BLaER1 (cell line): ENCODE results near the gene CPVL.

Experiments
- H3K27ac ChIP-seq: shearing (Covaris generic); formaldehyde crosslinking; 2 replicates; pipeline ENCODE4 v1.8.1; 2022
- H3K27me3 ChIP-seq: shearing (Covaris generic); formaldehyde crosslinking; 2 replicates; pipeline ENCODE4 v1.8.1; 2022
- H3K36me3 ChIP-seq: shearing (Covaris generic); formaldehyde crosslinking; 2 replicates; pipeline ENCODE4 v1.8.1; 2022
- H3K4me1 ChIP-seq: shearing (Covaris generic); formaldehyde crosslinking; 2 replicates; pipeline ENCODE4 v1.8.1; 2022
- H3K4me2 ChIP-seq: shearing (Covaris generic); formaldehyde crosslinking; 2 replicates; pipeline ENCODE4 v1.8.1; 2022
- H3K4me3 ChIP-seq: shearing (Covaris generic); formaldehyde crosslinking; 2 replicates; pipeline ENCODE4 v1.8.1; 2022
- H3K9ac ChIP-seq: shearing (Covaris generic); formaldehyde crosslinking; 2 replicates; pipeline ENCODE4 v1.8.1; 2022
- H3K9me3 ChIP-seq: shearing (Covaris generic); formaldehyde crosslinking; 2 replicates; pipeline ENCODE4 v1.8.1; 2022
- H4K20me1 ChIP-seq: shearing (Covaris generic); formaldehyde crosslinking; 2 replicates; pipeline ENCODE4 v1.8.1; 2022
- Cebpa-rat ChIP-seq: shearing (Covaris generic); IDR thresholded peaks from 2 replicates; pipeline ENCODE4 v1.8.1; 2022

Gene CPVL

GRCh38 chr7:29146057-29146706, at the start of gene CPVL:
Gene CPVL (minus strand): TSS chr7:29146537. CDS start chr7:29121061, 25,476 bp downstream.
- H3K27me3 ChIP-seq = no peaks in the 10 kb centered on the region
- 0 out of 2 replicates have a peak, but pooled peaks cover 4% of the 10 kb centered on the region for H3K9me3 ChIP-seq
- no peak within 1 kb of the TSS for H3K9ac ChIP-seq
- H3K36me3 ChIP-seq = no peaks in the 10 kb centered on the region
- no peak within 1 kb of the TSS for H3K27ac ChIP-seq
- no peak within 1 kb of the TSS for H3K4me2 ChIP-seq
- H3K4me3 ChIP-seq = no peak within 1 kb of the TSS
- H3K4me1 ChIP-seq = no peaks in the 10 kb centered on the region
- TF ChIP-seq Cebpa-rat = no peak
- no peaks in the 10 kb centered on the region for H4K20me1 ChIP-seq

- H3K36me3 ChIP-seq = no peaks in the 10 kb centered on the region
These were observed 48.5 kb upstream of the CPVL start, which contains the start of gene CHN2 for GRCh38 chr7:29194594-29195427. Gene CHN2 (plus strand): TSS chr7:29194775.

GRCh38 chr7:29194206-29194593, 47.9 kb upstream of the CPVL start:
- Histone ChIP-seq H3K4me3 (peak overlapping the region; percentile 89), H3K4me1 (peaks cover 15% of the 10 kb centered on the region), H3K27ac (peak overlapping the region; percentile 25; the same call in 1 of the 2 replicates), H3K9me3 (no peaks in the 10 kb centered on the region), H3K36me3 (no peaks in the 10 kb centered on the region), H3K9ac (peak overlapping the region; percentile 70), H3K27me3 (peaks cover 53% of the 10 kb centered on the region), H4K20me1 (no peaks in the 10 kb centered on the region), H3K4me2 (peak overlapping the region; percentile 91)
- TF ChIP-seq Cebpa-rat = no peak

More at GRCh38 chr7:29194594-29195427, 48.5 kb upstream of the CPVL start, which contains the start of gene CHN2:
- H3K4me3 ChIP-seq = peak within 1 kb of the TSS; percentile 89
- H3K27me3 ChIP-seq = peaks cover 53% of the 10 kb centered on the region
- peak within 1 kb of the TSS; percentile 70 for H3K9ac ChIP-seq
- H3K4me2 ChIP-seq = peak within 1 kb of the TSS; percentile 91
- TF ChIP-seq Cebpa-rat = no peak
- H3K9me3 ChIP-seq = no peaks in the 10 kb centered on the region
- H4K20me1 ChIP-seq = no peaks in the 10 kb centered on the region
- peak within 1 kb of the TSS; percentile 25; the same call in 1 of the 2 replicates for H3K27ac ChIP-seq
- peaks cover 15% of the 10 kb centered on the region for H3K4me1 ChIP-seq

- H3K27me3 ChIP-seq = peaks cover 53% of the 10 kb centered on the region
These were observed 47.2 kb upstream of the CPVL start for GRCh38 chr7:29193316-29194205.

GRCh38 chr7:29192811-29193210, 46.5 kb upstream of the CPVL start:
- Histone ChIP-seq H3K27me3 (peaks cover 52% of the 10 kb centered on the region), H3K27ac (no peak overlapping the region)
- no peak for TF ChIP-seq Cebpa-rat

More at GRCh38 chr7:29193316-29194205, 47.2 kb upstream of the CPVL start:
- H3K36me3 ChIP-seq = no peaks in the 10 kb centered on the region
- peak overlapping the region; percentile 91 for H3K4me2 ChIP-seq
- peak overlapping the region; percentile 89 for H3K4me3 ChIP-seq
- H3K9me3 ChIP-seq = no peaks in the 10 kb centered on the region
- no peaks in the 10 kb centered on the region for H4K20me1 ChIP-seq
- H3K9ac ChIP-seq = no peak overlapping the region
- no peak overlapping the region for H3K27ac ChIP-seq
- no peak for TF ChIP-seq Cebpa-rat
- peaks cover 15% of the 10 kb centered on the region for H3K4me1 ChIP-seq

GRCh38 chr7:29192323-29192722, 46.0 kb upstream of the CPVL start:
- no peak overlapping the region for H3K4me2 ChIP-seq
- H3K36me3 ChIP-seq = no peaks in the 10 kb centered on the region

More at GRCh38 chr7:29192811-29193210, 46.5 kb upstream of the CPVL start:
- Histone ChIP-seq H3K4me2 (no peak overlapping the region), H3K36me3 (no peaks in the 10 kb centered on the region), H3K9me3 (no peaks in the 10 kb centered on the region), H3K9ac (no peak overlapping the region), H3K4me1 (peaks cover 15% of the 10 kb centered on the region), H3K4me3 (no peak overlapping the region), H4K20me1 (no peaks in the 10 kb centered on the region)

GRCh38 chr7:29190349-29191045, 44.2 kb upstream of the CPVL start:
- Histone ChIP-seq H3K4me1 (peaks cover 6% of the 10 kb centered on the region; the same call in 1 of the 2 replicates), H3K4me2 (no peak overlapping the region), H3K27me3 (peaks cover 35% of the 10 kb centered on the region)

More at GRCh38 chr7:29192323-29192722, 46.0 kb upstream of the CPVL start:
- no peak overlapping the region for H3K4me3 ChIP-seq
- no peaks in the 10 kb centered on the region for H3K9me3 ChIP-seq
- no peak for TF ChIP-seq Cebpa-rat
- peaks cover 47% of the 10 kb centered on the region for H3K27me3 ChIP-seq
- H4K20me1 ChIP-seq = no peaks in the 10 kb centered on the region
- no peak overlapping the region for H3K27ac ChIP-seq
- H3K4me1 ChIP-seq = peaks cover 15% of the 10 kb centered on the region
- no peak overlapping the region for H3K9ac ChIP-seq

GRCh38 chr7:29189743-29190201, 43.4 kb upstream of the CPVL start:
- Histone ChIP-seq H3K36me3 (no peaks in the 10 kb centered on the region), H3K9ac (no peak overlapping the region), H4K20me1 (no peaks in the 10 kb centered on the region), H3K4me1 (0 out of 2 replicates have a peak, but pooled peaks cover 5% of the 10 kb centered on the region), H3K9me3 (no peaks in the 10 kb centered on the region), H3K4me2 (no peak overlapping the region), H3K27ac (no peak overlapping the region), H3K4me3 (no peak overlapping the region), H3K27me3 (peaks cover 28% of the 10 kb centered on the region)
- no peak for TF ChIP-seq Cebpa-rat

More at GRCh38 chr7:29190349-29191045, 44.2 kb upstream of the CPVL start:
- Histone ChIP-seq H3K9me3 (no peaks in the 10 kb centered on the region), H3K27ac (no peak overlapping the region), H4K20me1 (no peaks in the 10 kb centered on the region), H3K4me3 (no peak overlapping the region), H3K9ac (no peak overlapping the region), H3K36me3 (no peaks in the 10 kb centered on the region)
- TF ChIP-seq Cebpa-rat = no peak

- no peak overlapping the region for H3K4me3 ChIP-seq
- H3K27me3 ChIP-seq = no peaks in the 10 kb centered on the region
- 0 out of 2 replicates have a peak, but pooled peaks cover 5% of the 10 kb centered on the region for H3K4me1 ChIP-seq
These were observed 39.3 kb upstream of the CPVL start for GRCh38 chr7:29185613-29186012.

More at GRCh38 chr7:29185613-29186012, 39.3 kb upstream of the CPVL start:
- Histone ChIP-seq H4K20me1 (no peaks in the 10 kb centered on the region), H3K9ac (no peak overlapping the region), H3K36me3 (no peaks in the 10 kb centered on the region), H3K27ac (no peak overlapping the region), H3K4me2 (no peak overlapping the region), H3K9me3 (no peaks in the 10 kb centered on the region)
- no peak for TF ChIP-seq Cebpa-rat
